HG02852 (cell line): ENCODE data around the gene RGS11.
"Not testable (repeated sequence)": the region's sequence is repeated elsewhere in the genome, so short reads cannot be mapped to it uniquely, and the experiment has no call there.

ENCODE experiments used
- ATAC-seq: cut with Tn5 transposase; IDR thresholded peaks from one replicate; pipeline ENCODE4 v1.9.1; 2021; ENCODE audit warnings: mild to moderate bottlenecking, moderate library complexity; ENCODE audit not compliant: unreplicated experiment

Gene RGS11

GRCh38 chr16:280991-281659 is 5.4 kb upstream of the RGS11 start:
- no peak for ATAC-seq

- ATAC-seq, result no peak
These were observed 4.8 kb upstream of the RGS11 start, which contains the start of gene ARHGDIG for GRCh38 chr16:280552-280951. TSS of gene ARHGDIG (plus strand) at chr16:280591. CDS start at chr16:280681, 90 bp downstream.

GRCh38 chr16:280005-280460 is 4.3 kb upstream of the RGS11 start:
- ATAC-seq, result no peak

- no peak for ATAC-seq
These were observed 3.8 kb upstream of the RGS11 start for GRCh38 chr16:279531-279930.

GRCh38 chr16:278863-279366 is 3.2 kb upstream of the RGS11 start:
- no peak for ATAC-seq

- no peak for ATAC-seq
These were observed 808 bp upstream of the RGS11 start for GRCh38 chr16:276426-277077.

- ATAC-seq, result no peak
These were observed 603 bp downstream of the RGS11 start for GRCh38 chr16:275041-275641.

GRCh38 chr16:273547-274421 is 2.0 kb downstream of the RGS11 start:
- no peak for ATAC-seq

- no peak for ATAC-seq
These were observed 2.9 kb downstream of the RGS11 start for GRCh38 chr16:272633-273546.

GRCh38 chr16:270381-271255 is 5.1 kb downstream of the RGS11 start:
- ATAC-seq, result no peak

- no peak for ATAC-seq
These were observed 6.5 kb downstream of the RGS11 start for GRCh38 chr16:269061-269796.

GRCh38 chr16:268141-269053 is 7.3 kb downstream of the RGS11 start:
- no peak for ATAC-seq

GRCh38 chr16:267562-267961 is 8.2 kb downstream of the RGS11 start:
- ATAC-seq, result not testable (repeated sequence)

- ATAC-seq, result no peak
These were observed 9.2 kb downstream of the RGS11 start for GRCh38 chr16:266258-267164.

GRCh38 chr16:265711-266110 is 10.0 kb downstream of the RGS11 start:
- no peak for ATAC-seq

GRCh38 chr16:265002-265529 is 10.7 kb downstream of the RGS11 start:
- no peak for ATAC-seq
